Type B pancreatic cell (in vitro differentiated cells): ENCODE results near the gene GPC5. TPM values are rescaled to one million over a fixed set of nuclear protein-coding genes. Genes with fewer than 3 reads are reported as not detected.
A peak's percentile ranks its signal among the peaks of the same experiment; 100 is the strongest.
"Not testable (repeated sequence)": the region's sequence is repeated elsewhere in the genome, so short reads cannot be mapped to it uniquely, and the experiment has no call there.

Experiments used
- DNase-seq: peaks from one replicate; pipeline ENCODE4 v3.0.0; 2021; ENCODE audit warnings: mixed read lengths; ENCODE audit not compliant: unreplicated experiment; ENCODE audit errors: extremely low spot score
- H3K27ac Mint-ChIP-seq: 2 replicates; pipeline ENCODE4 v1.8.0; 2021; ENCODE audit warnings: mild to moderate bottlenecking, mixed read lengths
- H3K27me3 Mint-ChIP-seq: 2 replicates; pipeline ENCODE4 v1.8.0; 2021; ENCODE audit warnings: mixed read lengths
- H3K36me3 Mint-ChIP-seq: 2 replicates; pipeline ENCODE4 v1.8.0; 2021; ENCODE audit warnings: mixed read lengths
- H3K4me1 Mint-ChIP-seq: one replicate; pipeline ENCODE4 v1.8.0; 2021; ENCODE audit warnings: mixed read lengths; ENCODE audit not compliant: unreplicated experiment
- H3K4me3 Mint-ChIP-seq: 2 replicates; pipeline ENCODE4 v1.8.0; 2021; ENCODE audit warnings: mild to moderate bottlenecking, mixed read lengths
- H3K9me3 Mint-ChIP-seq: 2 replicates; pipeline ENCODE4 v1.8.0; 2021; ENCODE audit warnings: mixed read lengths
- CTCF ChIP-seq: fragments of 200-600 bp; sonication (generic); conservative IDR thresholded peaks from 2 replicates; pipeline ENCODE4 v1.5.0; 2021; ENCODE audit warnings: antibody characterized with exemption, mild to moderate bottlenecking
- total RNA-seq: library from RNA; stranded (reverse); gene quantifications from 2 replicates; pipeline ENCODE4 v1.2.1, GENCODE V29; 2021; ENCODE audit warnings: low replicate concordance

The GPC5 gene
- total RNA-seq, 1 donor from 2014 or later, result 2.8 TPM

GRCh38 chr13:92894447-92894846, 1496.0 kb downstream of the GPC5 start:
- Mint-ChIP-seq H3K9me3 (peaks cover 6% of the 10 kb centered on the region), H3K36me3 (peaks cover 3% of the 10 kb centered on the region), H3K27me3 (no peaks in the 10 kb centered on the region), H3K4me1 (no peaks in the 10 kb centered on the region), H3K4me3 (no peak overlapping the region), H3K27ac (no peak overlapping the region)
- TF ChIP-seq CTCF, result no peak
- DNase-seq, result no peak

- peak; percentile 65 for TF ChIP-seq CTCF
- Mint-ChIP-seq H3K4me3 (no peak overlapping the region), H3K27ac (no peak overlapping the region), H3K27me3 (peaks cover 3% of the 10 kb centered on the region), H3K9me3 (peaks cover 6% of the 10 kb centered on the region), H3K4me1 (peaks cover 9% of the 10 kb centered on the region), H3K36me3 (peaks cover 3% of the 10 kb centered on the region)
- DNase-seq, result no peak
Measured at GRCh38 chr13:92896842-92897241, 1498.4 kb downstream of the GPC5 start.

- H3K4me1 Mint-ChIP-seq, H3K9me3 Mint-ChIP-seq, H3K27ac Mint-ChIP-seq, H3K27me3 Mint-ChIP-seq, H3K4me3 Mint-ChIP-seq, DNase-seq, H3K36me3 Mint-ChIP-seq: not testable (repeated sequence)
Measured at GRCh38 chr13:92898946-92899345, 1500.5 kb downstream of the GPC5 start.

GRCh38 chr13:92900446-92900845, 1502.0 kb downstream of the GPC5 start:
- Mint-ChIP-seq H3K27me3 (peaks cover 3% of the 10 kb centered on the region), H3K9me3 (peaks cover 9% of the 10 kb centered on the region), H3K4me1 (peaks cover 9% of the 10 kb centered on the region), H3K27ac (no peak overlapping the region), H3K4me3 (no peak overlapping the region), H3K36me3 (peaks cover 3% of the 10 kb centered on the region)
- no peak for TF ChIP-seq CTCF
- no peak for DNase-seq

DNA sequence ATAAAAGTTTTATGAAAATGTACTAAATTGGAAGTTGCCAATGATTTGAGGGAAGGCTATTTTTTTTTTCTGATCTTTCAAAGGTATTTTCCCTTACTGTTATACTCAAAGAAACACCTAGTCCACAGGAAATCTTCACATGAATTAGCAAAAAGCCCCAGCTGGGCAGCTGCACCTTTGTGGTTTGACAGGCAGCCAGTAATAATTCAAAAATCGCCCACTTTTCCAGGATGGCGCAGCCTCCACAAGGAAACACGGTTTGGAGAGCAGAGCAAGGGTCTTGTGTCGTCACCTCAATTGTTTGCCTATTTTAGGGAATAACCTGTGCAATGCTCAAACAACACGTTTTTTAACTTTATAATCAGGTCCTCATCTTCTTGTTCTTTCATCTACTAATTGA, 1503.3 kb downstream of the GPC5 start:
- Mint-ChIP-seq H3K27ac (no peak overlapping the region), H3K27me3 (peaks cover 3% of the 10 kb centered on the region), H3K4me3 (no peak overlapping the region), H3K36me3 (peaks cover 3% of the 10 kb centered on the region), H3K9me3 (peaks cover 16% of the 10 kb centered on the region), H3K4me1 (peaks cover 9% of the 10 kb centered on the region)
- no peak for TF ChIP-seq CTCF
- DNase-seq, result no peak

- TF ChIP-seq CTCF, result no peak
- no peak overlapping the region for H3K4me3 Mint-ChIP-seq
- H3K27me3 Mint-ChIP-seq, result no peaks in the 10 kb centered on the region
- H3K4me1 Mint-ChIP-seq, result no peaks in the 10 kb centered on the region
- DNase-seq, result no peak
- peaks cover 4% of the 10 kb centered on the region for H3K9me3 Mint-ChIP-seq
- H3K36me3 Mint-ChIP-seq, result no peaks in the 10 kb centered on the region
- no peak overlapping the region for H3K27ac Mint-ChIP-seq
Measured at GRCh38 chr13:92912629-92913028, 1514.2 kb downstream of the GPC5 start.
